Neural cell (in vitro differentiated cells): ENCODE measurements around the gene PCTP.

ENCODE experiments used
- EP300 ChIP-seq: fragments of 450-650 bp; conservative IDR thresholded peaks from 2 replicates; pipeline ENCODE4 v1.6.1; 2014; ENCODE audit warnings: antibody characterized with exemption, mild to moderate bottlenecking, moderate library complexity; ENCODE audit not compliant: poor library complexity, severe bottlenecking
- EZH2 ChIP-seq: fragments of 200-600, 300-800 bp; shearing (Covaris generic), sonication (generic); IDR thresholded peaks from 2 replicates; pipeline ENCODE4 v1.6.1; 2014; ENCODE audit warnings: antibody characterized with exemption, low read length, borderline replicate concordance, mild to moderate bottlenecking; ENCODE audit not compliant: insufficient read depth, poor library complexity, severe bottlenecking
- POLR2AphosphoS5 ChIP-seq: IDR thresholded peaks from 2 replicates; pipeline ENCODE4 v1.6.1; 2012
- TF ChIP-seq, protein P1 (sequence below): fragments of 450-650 bp; IDR thresholded peaks from 2 replicates; pipeline ENCODE4 v1.5.1; 2014; ENCODE audit warnings: antibody characterized with exemption, mild to moderate bottlenecking, moderate library complexity; ENCODE audit not compliant: poor library complexity, severe bottlenecking

DNA sequence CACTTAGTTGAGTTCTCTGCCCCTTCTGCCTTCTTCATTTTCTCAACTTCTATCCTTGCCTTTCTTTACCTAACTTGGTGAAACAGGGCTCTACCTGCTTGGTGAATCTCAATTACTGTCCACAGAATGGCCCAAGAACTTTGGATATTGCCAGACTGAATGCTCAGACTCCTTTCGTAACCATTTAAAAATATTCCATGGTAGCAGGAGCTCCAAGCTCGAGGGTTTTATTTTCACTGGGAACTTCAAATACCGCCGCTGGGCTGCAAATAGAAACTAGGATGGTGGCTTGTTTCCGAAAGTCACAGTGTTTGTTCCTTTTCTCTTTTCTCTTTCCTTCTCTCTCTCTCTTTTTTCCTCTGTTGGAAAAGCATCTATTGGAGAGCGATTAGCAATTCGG, 41.4 kb upstream of the PCTP start:
- TF ChIP-seq, protein P1, sequence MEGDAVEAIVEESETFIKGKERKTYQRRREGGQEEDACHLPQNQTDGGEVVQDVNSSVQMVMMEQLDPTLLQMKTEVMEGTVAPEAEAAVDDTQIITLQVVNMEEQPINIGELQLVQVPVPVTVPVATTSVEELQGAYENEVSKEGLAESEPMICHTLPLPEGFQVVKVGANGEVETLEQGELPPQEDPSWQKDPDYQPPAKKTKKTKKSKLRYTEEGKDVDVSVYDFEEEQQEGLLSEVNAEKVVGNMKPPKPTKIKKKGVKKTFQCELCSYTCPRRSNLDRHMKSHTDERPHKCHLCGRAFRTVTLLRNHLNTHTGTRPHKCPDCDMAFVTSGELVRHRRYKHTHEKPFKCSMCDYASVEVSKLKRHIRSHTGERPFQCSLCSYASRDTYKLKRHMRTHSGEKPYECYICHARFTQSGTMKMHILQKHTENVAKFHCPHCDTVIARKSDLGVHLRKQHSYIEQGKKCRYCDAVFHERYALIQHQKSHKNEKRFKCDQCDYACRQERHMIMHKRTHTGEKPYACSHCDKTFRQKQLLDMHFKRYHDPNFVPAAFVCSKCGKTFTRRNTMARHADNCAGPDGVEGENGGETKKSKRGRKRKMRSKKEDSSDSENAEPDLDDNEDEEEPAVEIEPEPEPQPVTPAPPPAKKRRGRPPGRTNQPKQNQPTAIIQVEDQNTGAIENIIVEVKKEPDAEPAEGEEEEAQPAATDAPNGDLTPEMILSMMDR, result no peak
- TF ChIP-seq EZH2 (no peak), EP300 (no peak), POLR2AphosphoS5 (no peak)
